ENCODE data around the gene TRA2B.
A peak's percentile ranks its signal among the peaks of the same experiment; 100 is the strongest.

The TRA2B gene

GRCh38 chr3:185937689-185938374, at the start of gene TRA2B:
Gene TRA2B (minus strand): TSS chr3:185938014. CDS start chr3:185937860, 154 bp downstream.
- DNase-seq, result peak; percentile 99

- DNase-seq, result peak; percentile 2
Observed at GRCh38 chr3:185986198-185986777, 48.5 kb upstream of the TRA2B start.

GRCh38 chr3:185984203-185984602, 46.4 kb upstream of the TRA2B start:
- no peak for DNase-seq

- DNase-seq, result peak; percentile 67
Observed at GRCh38 chr3:185983495-185984141, 45.8 kb upstream of the TRA2B start.

- DNase-seq, result no peak
Observed at GRCh38 chr3:185982632-185983031, 44.8 kb upstream of the TRA2B start.

GRCh38 chr3:185981621-185982020, 43.8 kb upstream of the TRA2B start:
- DNase-seq, result no peak

- no peak for DNase-seq
Observed at GRCh38 chr3:185979721-185980121, 41.9 kb upstream of the TRA2B start.

GRCh38 chr3:185978516-185978915, 40.7 kb upstream of the TRA2B start:
- DNase-seq, result no peak

GRCh38 chr3:185977679-185978040, 39.8 kb upstream of the TRA2B start:
- DNase-seq, result no peak

GRCh38 chr3:185976977-185977678, 39.3 kb upstream of the TRA2B start:
- DNase-seq, result peak; percentile 85

- DNase-seq, result no peak
Observed at GRCh38 chr3:185976100-185976499, 38.3 kb upstream of the TRA2B start.

GRCh38 chr3:185971579-185971978, 33.8 kb upstream of the TRA2B start:
- DNase-seq, result no peak

- DNase-seq, result no peak
Observed at GRCh38 chr3:185968168-185968567, 30.4 kb upstream of the TRA2B start.

- no peak for DNase-seq
Observed at GRCh38 chr3:185966655-185967054, 28.8 kb upstream of the TRA2B start.

GRCh38 chr3:185965496-185965895, 27.7 kb upstream of the TRA2B start:
- DNase-seq, result no peak

- no peak for DNase-seq
Observed at GRCh38 chr3:185961675-185962232, 23.9 kb upstream of the TRA2B start.

- no peak for DNase-seq
Observed at GRCh38 chr3:185960522-185961288, 22.9 kb upstream of the TRA2B start.

GRCh38 chr3:185959609-185960521, 22.1 kb upstream of the TRA2B start:
- no peak for DNase-seq

GRCh38 chr3:185958626-185959025, 20.8 kb upstream of the TRA2B start:
- no peak for DNase-seq

GRCh38 chr3:185956244-185956643, 18.4 kb upstream of the TRA2B start:
- DNase-seq, result no peak

GRCh38 chr3:185954366-185954723, 16.5 kb upstream of the TRA2B start:
- no peak for DNase-seq

GRCh38 chr3:185950728-185951127, 12.9 kb upstream of the TRA2B start:
- no peak for DNase-seq

All from CD4-positive, alpha-beta T cell treated with Interleukin-6 for 4 hours (primary cell).